AG20443 (cell line): ENCODE results near the gene RAB27A.

Source experiments
- DNase-seq: peaks from one replicate; pipeline ENCODE4 v3.0.0; 2012; ENCODE audit warnings: low spot score, mixed read lengths

RAB27A gene

DNA sequence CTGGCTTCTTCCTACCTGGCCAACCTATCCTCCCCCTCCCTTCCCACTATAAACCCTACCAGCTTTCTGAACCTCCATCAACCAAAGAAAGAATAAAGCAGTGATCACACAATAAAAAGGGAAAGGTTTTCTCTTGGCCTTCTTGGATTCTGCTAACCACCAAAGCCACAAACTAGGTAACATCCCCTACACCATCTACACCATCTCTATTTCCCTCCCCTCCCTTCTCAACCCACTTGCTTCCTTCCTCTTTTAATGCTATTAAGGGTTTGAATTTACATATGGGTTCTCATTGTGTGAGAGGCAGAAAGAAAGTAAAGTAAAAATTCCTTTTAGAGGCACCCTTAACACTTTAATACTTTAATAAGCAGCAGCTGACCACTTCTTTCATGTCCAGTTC lies 67.0 kb downstream of the RAB27A start:
- no peak for DNase-seq

- DNase-seq: peak; percentile 82
Measured at GRCh38 chr15:55221090-55222011, 68.3 kb downstream of the RAB27A start.

GRCh38 chr15:55220606-55221005 lies 69.0 kb downstream of the RAB27A start:
- DNase-seq: no peak

DNA sequence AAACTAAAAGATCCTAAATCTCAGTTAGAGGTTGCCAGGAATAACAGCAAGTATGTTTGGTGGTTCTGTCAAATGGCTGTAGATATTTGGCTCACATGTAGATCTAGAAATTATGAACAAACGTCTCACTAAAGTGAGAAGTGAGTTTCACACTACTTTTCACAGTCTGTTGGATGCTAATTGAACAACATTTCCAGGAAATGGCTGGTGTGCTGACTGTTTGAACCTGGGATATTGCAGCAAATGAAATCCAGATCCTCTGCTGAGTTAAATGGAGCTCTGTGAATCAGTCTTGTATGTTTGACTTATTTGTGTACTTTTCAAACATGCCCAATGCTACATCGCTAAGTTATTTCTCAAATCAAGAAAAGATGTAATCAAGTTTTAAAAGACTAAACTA lies 71.6 kb downstream of the RAB27A start:
- DNase-seq: no peak

- DNase-seq: no peak
Measured at GRCh38 chr15:55204464-55204863, 85.1 kb downstream of the RAB27A start.

GRCh38 chr15:55202206-55202605 lies 87.4 kb downstream of the RAB27A start:
- DNase-seq: no peak

DNA sequence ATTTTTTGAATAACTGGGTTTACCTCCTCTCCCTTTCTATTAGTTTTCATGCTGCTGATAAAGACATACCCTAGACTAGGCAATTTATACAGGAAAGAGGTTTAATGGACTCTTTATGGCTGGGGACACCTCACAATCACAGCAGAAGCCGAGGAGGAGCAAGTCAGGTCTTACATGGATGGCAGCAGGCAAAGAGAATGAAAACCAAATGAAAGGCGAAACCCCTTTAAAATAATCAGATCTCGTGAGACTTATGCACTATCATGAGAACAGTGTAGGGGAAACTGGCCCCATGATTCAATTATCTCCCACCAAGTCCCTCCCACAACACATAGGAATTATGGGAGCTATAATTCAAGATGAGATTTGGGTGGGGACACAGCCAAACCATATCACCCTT lies 90.9 kb downstream of the RAB27A start:
- DNase-seq: no peak

DNA sequence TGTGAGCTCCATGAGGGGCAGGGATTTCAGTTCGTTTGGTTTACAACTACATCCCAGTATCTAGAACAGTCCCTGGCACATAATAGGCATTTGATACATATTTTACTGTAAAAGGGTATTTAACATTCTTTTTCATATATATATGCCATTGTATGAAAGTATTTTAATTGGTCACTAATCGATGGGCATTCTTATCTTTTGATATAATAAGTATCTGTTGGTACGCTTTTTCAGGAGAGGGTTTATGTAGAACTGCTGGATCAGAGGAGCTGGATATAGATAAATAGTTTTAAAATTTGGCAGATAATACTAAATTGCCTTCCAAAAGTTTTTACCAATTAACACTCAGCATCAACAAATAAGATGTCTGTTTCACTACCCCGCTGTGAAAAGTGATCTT lies 91.9 kb downstream of the RAB27A start:
- DNase-seq: no peak

DNA sequence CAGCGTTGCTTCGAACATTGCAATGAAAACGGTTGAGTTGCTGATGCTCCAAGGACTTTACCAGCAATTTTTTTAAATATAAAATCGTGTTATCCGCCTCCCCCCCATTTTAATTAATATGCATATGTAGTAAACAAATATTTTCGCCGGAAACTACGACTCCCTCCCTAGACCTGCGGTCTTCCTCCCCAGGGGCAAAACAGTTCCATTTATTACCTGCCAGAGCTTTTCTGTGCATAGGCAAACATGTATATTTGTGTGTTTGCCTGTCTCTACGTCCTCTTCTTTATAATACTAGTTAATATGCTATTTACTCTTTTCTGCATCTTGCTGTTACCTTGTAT lies 92.3 kb downstream of the RAB27A start:
- DNase-seq: no peak

DNA sequence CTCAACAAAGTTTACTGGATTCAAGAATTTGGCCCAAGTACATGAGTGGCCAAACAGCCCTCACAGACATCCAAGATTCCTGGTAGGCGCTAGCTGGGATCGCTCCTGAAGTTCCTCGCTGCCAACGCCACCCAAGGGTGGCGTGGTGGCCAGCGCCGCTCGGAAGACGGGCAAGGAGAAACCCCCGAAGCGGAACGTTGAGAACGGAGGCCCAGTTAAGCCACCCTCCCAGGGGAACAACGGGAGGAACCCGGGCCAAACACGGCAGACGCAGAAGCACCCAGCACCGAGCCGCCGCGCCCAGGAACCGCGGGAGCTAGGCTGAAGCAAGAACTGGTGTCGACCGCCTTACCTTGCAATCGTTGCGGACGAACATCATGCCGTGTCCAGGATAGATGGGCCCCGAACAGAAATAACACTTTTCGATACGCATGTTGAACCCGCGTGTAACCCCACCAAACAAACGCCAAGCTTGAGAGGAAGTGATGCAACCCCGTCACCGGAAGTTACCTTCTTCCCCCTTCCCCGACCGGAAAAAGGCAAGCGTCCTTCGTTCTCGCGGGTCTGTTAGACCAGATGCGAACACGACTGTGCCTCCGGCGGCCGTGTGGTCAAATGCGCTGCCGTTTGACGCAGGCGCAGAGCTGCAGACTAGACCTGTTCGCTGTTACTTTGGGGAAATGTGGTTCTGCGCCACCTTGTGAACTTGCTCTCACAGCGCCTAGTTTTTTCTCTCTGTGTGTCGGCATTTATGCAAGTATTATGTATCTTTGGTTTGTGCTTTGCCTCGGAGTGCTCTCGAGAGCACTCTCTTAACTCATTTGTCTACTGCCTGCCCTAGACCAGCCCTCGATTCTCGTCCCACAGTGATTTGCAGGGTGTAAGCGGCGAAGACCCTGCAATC lies 92.9 kb downstream of the RAB27A start, which contains the start of gene RSL24D1:
Gene RSL24D1 (minus strand): TSS at position 484 of the 904 bp plus-strand sequence. CDS start 51 bp downstream, at position 433.
- DNase-seq: peak; percentile 98

GRCh38 chr15:55195996-55196395 lies 93.6 kb downstream of the RAB27A start:
- no peak for DNase-seq

GRCh38 chr15:55194256-55194655 lies 95.4 kb downstream of the RAB27A start:
- no peak for DNase-seq

DNA sequence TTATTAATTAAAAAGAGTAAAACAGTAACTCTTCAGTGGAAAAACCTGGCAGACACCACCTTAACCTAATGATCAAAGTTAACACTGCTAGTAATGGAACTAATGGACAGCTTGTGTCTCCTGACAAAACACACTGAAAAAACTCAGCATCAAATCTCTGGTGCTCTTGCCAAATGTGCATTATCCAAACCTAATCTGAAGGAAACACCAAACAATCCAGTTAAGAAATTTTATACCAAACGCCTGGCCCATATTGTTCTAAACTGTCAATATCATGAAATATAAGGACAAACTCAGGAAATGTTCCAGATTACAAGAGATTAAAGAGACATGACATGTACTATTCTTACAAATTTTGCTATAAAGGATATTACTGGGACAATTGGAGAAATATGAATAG lies 103.3 kb downstream of the RAB27A start:
- DNase-seq: no peak

GRCh38 chr15:55183679-55184078 lies 105.9 kb downstream of the RAB27A start:
- DNase-seq: no peak

DNA sequence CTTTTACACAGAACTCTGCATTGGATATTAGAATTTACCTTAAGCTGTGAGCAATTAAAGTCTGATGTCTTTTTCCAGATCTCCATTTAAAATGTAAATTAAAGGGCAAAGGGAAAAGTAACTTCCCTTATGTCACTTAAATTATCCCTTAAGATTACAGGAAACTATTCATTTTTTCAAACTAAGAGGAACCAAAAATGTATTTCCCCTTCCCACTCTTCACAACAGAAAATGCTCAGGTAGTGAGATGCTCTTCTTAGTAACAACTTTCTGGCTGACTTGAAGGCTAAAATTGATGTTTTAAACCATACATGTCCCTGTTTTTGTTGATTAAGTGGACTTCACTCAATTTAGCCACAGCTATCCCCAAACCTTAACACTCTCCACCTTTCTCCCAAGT lies 110.5 kb downstream of the RAB27A start:
- DNase-seq: no peak

DNA sequence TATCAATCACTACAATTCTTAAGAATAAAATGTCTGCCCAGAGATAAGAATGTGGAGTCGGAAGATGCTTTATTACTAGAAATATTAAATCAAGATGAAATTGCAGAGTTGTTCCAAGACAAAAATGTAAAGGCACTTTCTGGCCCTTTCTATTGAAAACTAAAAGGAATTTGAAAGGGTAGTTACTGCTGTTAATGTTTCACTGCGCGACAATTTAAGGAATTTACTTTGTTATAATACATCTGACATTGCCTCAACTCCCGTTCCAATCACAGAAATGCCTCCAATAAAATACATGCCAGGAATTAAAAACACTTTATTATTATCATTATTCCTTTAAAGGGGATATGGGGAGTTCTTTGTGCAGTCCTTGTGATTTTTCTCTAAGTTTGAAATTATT lies 119.3 kb downstream of the RAB27A start:
- no peak for DNase-seq

DNA sequence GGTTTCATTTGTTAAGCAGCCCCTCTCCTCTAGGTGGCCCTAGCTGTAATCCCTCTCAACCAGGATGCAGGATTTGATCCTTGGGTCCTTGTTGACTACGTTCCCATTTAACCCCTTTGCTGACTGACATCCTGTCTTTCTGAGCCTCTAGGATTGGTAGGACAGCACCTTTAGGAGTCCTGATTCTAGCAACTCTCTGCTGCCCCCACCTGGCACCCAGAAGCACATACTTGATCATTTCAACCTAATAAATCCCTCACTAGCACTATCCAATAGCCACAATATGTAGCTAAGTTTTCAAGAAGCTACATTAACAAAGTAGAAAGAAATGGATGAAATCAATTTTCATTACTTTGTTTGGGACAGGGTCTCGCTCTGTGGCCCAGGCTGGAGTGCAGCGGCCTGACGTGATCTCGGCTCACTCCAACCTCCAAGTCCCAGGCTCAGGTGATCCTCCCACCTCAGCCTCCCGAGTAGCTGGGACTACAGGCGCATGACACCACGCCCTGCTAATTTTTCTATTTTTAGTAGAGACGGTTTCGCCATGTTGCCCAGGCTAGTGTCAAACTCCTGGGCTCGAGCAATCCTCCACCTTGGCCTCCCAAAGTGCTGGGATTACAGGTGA lies 121.2 kb downstream of the RAB27A start:
- peak; percentile 70 for DNase-seq

DNA sequence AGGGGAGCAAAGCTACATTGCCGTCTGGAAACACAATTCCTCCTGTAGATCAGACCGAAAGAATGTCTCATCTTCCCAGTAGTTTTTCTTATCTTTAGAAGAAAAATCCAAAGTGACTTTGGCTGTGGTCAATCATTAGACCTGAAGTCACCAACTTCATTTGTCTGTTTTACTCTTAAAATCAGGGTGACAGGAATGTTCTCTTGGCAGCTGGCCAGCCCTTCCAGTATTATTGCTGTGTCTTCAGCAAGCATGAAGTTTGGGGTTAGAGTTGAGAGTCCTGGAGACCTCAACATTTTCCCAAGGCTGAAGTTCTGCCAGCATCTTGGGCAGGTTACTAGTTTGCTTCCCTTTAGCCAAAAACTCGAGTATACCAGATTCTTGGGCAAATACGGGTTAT lies 125.3 kb downstream of the RAB27A start:
- no peak for DNase-seq
